Gastrocnemius medialis (tissue), 4 donors: ENCODE measurements around the gene ACTR8.

Source experiments
- CTCF ChIP-seq, 5 experiments: fragments of 450-650 bp in 3 of 5; fragments of 200-600 bp in 2 of 5; sonication (generic) in 2 of 5; IDR thresholded peaks in 4 of 5; conservative IDR thresholded peaks in 1 of 5; 1 replicate in 4 of 5; 2 replicates in 1 of 5; pipeline ENCODE4 v1.5.1; 2016 to 2019; ENCODE audit warnings: antibody characterized with exemption in 5 of 5, mild to moderate bottlenecking in 3 of 5, moderate library complexity in 3 of 5
- POLR2A ChIP-seq, 2 donors: fragments of 450-650 bp; IDR thresholded peaks; one replicate each; pipeline ENCODE4 v1.6.1; 2017; ENCODE audit warnings: antibody characterized with exemption in 2 of 2, mild to moderate bottlenecking in 2 of 2, moderate library complexity in 2 of 2

- TF ChIP-seq CTCF (IDR thresholded peaks at IDR 0.05 in 4 of 5, conservative IDR thresholded peaks at IDR 0.05 in 1 of 5) (no peak), POLR2A (IDR thresholded peaks at IDR 0.05) (no peak)
These were observed 64.1 kb downstream of the ACTR8 start for GRCh38 chr3:53817809-53818208.
